IPS DF 4.7 (cell line): ENCODE data around the gene BCO1.

Experiments used
- DNase-seq: peaks from one replicate; pipeline ENCODE4 v3.0.0-alpha.2; 2013; ENCODE audit warnings: low spot score; ENCODE audit errors: extremely low read depth

The BCO1 gene

DNA sequence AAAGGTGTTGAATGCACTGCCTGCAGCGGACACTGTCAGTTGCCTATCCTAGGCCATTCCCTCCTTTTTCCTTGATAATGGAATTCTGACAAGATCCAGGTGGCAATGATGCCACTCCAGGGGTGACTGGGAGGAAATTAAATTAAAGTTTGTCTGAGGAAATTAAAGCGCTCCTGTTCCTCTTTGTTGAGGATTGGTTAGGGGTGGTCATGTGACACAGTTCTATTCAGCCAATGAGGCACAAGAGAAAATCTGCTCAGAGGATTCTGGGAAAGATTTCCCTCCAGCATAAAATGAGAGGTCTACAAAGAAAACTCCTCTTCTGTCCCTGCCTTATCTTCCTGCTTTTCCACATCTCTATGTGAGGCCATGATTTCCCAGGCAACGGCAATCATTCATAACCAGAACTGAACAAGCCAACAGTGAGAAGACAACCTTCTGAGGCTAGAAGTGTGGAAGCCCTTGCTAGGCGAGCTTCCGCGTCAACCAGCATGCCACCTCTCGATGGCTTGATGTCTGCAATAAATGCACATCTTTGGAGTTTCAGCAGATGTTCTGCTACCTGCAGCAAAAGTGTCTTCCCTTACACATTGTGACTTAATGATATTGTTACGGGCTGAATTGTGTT is 5.6 kb upstream of the BCO1 start:
- DNase-seq, result no peak

DNA sequence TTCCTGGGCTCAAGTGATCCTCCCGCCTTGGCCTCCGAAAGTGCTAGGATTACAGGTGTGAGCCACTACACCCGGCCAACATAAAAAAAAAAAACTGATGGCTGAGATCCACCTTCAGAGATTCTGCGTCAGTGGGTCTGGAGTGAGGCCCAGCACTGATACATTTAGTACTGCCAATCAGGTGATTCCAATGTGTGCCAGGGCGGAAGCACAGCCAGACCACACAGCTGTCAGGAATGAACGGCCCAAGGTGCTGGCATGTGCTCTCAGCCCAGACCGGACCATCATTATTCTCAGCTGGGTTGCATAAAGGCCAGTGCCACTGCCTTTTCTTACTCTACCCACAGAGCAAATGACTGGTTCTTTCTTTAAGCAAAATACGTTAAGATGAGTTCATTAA is 1.2 kb upstream of the BCO1 start:
- no peak for DNase-seq

DNA sequence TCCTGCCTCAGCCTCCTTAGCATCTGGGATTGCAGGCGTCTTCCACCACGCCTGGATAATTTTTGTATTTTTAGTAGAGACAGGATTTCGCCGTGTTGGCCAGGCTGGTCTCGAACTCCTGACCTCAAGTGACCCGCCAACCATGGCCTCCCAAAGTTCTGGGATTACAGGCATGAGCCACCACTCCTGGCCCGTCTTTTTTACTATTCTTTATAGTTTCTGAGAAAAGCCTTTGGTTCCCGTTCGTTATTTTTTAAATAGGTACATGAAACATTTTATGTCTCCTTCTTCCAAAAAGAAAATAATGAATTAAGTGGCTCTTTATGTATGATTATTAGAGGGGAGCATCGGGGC is 570 bp upstream of the BCO1 start:
- DNase-seq, result no peak

DNA sequence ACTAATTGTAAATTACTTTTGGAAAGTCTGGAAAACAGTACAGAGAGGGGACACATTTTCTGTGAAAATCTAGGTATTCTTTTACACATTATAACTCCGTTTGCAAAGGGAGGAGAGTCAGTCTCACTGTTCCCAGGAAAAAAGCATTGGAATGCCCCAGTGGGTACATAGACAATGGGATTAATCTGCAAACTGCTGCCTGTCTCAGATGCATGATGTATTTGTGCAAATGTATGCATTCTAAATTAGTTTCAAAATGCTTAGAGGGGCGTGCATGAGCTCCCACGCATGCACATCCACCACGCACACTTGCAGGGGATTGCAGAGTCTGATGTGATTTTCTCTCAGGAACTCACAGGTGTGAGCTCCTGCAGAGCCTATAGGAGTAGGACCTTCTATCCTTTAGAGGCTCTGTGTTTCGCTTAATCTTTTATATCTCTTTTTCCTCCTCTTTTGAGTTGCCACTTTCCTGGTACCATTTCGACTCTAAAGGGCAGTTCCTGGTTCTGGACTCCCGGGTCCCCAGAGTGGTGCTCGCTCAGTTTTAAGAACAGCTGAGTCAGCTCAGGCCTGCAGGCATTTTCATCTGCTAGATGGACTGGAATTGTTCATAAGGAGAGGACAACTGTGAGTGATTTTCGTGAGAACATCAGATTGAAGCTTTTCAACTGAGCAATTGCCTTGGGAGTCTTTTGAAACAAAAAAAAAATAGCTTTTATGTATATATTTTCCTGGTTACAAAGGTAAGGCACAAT is 1.1 kb downstream of the BCO1 start:
- DNase-seq, result no peak

DNA sequence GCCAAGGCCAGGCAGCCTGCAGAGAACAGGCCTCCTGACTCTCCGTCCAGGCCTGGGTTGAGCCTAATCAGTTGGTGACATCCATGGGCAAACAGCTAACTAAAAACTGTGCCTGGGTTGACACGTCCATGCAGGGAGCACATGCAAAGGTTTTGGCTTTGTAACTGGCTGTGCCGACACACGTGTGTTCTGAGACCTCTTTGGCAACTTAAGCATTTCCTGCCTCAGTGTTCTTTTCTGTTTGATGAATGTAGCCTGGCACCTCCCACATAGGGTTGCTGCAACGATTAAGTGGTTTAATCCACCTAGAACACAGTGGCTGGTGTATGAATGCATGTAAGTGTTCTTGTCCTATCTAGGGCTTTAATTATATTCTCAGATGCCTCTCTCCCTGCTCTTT is 3.2 kb downstream of the BCO1 start:
- DNase-seq, result no peak

DNA sequence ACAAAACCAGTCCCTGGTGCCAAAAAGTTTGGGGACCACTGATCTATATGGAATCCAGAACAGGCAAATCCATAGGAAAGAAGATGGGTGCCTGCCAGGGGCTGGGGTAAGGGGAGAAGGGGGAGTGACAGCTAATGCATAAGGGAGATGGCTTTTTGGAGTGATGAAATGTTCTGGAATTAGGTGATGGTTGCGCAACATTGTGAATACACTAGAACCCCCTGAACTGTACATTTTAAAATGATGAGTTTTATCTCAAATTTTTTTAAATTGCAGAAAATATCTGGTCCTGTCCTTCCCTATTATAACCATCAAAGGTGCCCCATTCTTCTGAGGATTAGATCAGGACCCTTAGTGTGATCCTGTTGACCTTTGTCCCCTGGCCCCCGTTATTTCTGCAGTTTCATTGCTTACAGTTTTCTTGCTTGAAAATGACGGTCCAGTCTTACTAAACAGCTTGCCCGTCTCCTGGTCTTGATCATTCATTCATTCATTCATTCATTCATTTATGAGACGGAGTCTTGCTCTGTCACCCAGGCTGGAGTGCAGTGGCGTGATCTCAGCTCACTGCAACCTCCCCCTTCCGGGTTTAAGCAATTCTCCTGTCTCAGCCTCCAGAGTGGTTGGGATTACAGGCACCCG is 4.6 kb downstream of the BCO1 start:
- no peak for DNase-seq

DNA sequence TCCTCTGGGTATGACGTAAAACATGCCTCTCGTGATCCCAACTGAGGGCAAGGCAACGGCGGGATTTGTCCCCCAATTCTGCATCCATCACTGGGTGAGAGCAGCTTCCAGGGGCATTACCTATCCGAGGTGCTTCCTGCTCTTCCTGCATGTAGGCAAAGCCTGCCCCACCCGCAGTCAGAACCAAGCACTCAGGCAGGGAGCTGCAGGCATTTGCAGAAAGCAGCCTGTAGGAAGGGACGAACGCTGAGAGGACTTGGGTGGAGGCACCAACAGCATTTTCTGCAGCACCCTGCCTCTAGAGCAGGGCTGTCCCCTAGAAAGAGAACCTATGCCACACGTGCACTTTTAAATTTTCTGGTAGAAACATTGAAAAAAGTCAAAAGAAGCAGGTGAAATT is 5.5 kb downstream of the BCO1 start:
- no peak for DNase-seq

DNA sequence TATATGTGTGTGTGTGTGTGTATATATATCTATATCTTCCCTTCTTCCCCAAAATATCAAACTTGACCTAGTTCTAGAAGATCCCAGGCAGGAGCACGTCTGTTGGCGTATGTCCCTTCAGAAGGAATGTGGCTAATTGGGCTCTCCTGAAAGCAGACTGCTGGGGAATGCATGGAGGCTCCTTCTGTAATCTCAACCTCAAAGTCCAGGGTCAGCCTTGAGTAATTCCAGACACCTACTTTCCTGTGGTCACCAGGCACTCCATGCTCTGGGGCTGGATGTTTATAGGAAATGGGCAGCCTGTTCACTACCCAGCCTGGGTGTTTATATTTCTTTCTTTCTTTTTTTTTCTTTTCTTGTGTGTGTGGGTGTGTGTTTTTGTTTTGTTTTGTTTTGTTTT is 13.4 kb downstream of the BCO1 start:
- DNase-seq, result no peak

DNA sequence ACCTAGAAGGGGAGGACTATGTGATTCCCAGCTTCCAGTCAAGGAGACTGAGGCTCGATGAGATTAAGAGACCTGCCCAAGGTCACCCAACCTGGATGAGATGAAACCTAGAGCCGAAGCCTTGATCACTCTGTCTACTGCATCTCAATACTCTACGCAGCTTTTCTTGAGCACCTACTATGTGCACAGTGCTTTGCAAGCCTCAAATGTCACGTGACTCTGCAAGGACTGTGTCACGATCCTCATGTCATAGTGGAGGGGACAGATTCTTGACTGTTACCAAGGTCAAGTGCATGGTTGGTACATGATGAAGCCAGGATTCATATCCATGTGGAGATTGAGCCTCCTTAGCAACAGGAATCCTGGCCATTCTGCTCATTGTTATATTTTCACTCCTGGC is 14.7 kb downstream of the BCO1 start:
- DNase-seq, result no peak

DNA sequence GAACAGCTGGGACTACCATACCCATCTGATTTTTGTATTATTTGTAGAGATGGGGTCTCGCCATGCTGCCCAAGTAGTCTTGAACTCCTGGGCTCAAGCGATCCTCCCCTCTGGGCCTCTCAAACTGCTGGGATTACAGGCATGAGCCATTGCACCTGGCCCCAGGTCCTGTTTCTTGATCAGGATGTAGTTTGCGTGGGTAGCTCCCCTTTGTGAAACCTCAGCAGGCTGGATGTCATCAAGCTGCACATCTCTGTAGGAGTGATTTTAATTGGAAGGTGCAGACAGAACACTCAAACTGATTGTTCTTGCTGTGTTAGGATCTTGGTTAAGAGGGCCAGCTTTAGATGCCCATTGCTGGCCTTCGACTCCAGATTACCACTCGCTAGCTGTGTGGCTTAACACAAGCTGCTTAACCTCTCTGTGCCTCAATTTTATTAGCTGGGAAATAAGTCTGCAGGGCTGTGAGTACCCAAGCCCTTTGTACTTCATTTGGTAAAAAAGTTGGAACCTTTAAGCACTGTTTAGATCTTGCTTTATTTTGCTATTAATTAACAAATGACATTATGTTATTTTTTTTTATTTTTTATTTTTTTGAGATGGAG is 16.5 kb downstream of the BCO1 start:
- DNase-seq, result no peak

DNA sequence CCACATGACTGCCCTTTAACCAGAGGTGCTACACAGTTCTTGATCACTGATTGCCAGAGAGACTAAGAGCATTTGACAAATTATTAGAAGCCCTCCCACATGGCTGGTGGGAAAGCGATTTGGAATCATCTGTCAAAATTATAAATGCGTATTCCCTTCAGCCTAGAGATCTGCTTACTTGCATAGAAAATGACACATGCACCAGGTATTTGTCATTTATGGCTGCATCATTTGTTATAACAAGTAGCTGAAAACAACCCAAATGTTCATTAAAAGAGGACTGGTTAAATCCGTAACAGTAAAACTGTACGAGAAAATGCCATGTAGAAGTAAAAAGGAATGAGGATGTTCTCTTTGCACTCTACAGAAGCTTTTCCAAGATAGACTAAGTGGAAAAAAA is 21.4 kb downstream of the BCO1 start:
- no peak for DNase-seq

DNA sequence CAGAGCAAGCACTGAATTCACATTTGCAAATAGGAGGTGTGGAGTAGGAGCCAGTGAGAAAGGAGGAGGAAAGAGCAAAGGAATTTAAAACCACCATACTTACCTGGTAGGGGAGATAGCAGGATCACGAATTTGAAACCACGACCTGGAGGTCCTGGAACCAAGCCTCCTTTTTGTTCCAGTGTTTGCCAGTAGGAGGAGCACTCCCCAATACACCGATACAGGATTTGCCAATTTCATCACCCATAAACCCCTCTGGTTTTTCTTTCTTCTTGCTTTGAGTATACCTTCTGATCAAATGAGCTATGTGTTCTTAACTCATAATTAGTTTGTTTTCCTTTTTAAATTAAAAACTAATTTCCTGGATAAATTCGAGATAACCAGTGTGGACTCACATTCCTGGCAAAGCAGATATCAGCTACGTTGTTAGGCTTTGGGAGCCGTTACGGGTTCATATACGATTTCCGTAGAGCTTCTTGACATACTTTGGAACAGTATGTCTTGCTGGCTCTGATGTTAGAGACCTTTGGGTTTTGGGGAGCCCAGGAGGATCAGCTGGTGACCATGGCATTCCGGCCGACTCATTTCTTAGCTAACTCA is 22.7 kb downstream of the BCO1 start:
- no peak for DNase-seq

DNA sequence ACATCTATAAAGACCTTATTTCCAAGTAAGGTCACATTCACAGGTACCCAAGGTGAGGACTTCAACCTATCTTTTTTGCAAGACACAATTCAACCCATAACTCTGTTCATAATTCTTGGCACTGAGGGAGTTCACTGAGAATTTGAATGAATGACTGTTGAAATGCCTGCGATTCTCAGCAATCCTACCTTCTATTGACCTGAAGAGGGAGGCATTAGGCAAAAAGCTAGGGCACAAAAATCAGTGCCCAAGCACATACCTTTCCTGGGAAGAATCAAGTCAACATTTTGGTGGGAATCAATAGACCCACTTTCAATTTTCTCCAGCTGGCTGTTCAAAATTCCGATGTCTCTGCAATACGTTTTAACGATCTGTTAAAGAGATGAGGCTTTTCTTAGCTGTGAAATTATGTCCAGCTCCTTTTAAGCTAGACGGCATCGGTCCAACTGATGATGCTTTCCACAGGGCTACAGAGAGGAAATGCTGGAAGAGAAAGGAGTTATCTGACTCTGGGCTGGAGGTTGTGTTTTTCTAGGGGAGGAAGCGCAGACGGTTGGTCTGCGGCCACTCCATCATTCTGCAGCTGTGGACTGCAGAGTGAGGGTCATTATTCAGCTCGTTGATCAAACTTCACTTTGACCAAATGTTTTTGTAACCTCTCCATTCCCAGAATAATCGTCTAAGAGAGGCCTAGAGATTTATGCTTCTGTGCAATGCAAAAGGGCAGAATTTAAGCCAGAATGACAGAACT is 25.2 kb downstream of the BCO1 start:
- DNase-seq, result no peak

DNA sequence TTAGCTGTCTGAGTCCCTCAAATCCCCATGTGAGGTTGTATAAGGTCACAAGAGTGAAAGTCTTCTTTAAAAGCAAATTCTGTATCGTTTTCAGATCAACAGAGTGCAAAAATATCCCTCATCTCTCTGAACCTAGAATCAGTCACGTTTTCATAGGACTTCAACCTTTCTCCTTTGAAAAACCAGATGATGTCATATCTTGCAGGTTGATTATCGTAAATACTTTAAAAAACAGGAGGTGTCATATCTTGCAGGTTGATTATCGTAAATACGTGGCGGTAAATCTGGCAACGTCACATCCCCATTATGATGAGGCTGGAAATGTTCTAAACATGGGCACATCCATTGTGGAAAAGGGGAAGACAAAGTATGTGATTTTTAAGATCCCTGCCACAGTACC is 25.9 kb downstream of the BCO1 start:
- DNase-seq, result no peak

DNA sequence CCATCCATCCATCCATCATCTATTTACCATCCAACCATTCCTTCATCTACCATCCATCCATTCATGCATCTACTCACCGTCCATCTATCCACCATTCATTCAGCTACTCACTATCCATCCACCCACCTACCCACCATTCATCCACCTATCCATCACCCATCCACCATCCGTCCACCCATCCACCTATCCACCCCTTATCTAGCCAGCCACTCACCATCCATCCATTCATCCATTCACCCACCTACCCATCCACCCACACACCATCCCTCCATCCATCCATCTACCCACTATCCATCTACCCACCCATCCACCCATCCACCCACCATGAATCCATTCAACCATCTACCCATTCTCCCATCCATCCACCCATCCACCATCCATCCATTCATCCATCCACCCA is 26.6 kb downstream of the BCO1 start:
- no peak for DNase-seq

DNA sequence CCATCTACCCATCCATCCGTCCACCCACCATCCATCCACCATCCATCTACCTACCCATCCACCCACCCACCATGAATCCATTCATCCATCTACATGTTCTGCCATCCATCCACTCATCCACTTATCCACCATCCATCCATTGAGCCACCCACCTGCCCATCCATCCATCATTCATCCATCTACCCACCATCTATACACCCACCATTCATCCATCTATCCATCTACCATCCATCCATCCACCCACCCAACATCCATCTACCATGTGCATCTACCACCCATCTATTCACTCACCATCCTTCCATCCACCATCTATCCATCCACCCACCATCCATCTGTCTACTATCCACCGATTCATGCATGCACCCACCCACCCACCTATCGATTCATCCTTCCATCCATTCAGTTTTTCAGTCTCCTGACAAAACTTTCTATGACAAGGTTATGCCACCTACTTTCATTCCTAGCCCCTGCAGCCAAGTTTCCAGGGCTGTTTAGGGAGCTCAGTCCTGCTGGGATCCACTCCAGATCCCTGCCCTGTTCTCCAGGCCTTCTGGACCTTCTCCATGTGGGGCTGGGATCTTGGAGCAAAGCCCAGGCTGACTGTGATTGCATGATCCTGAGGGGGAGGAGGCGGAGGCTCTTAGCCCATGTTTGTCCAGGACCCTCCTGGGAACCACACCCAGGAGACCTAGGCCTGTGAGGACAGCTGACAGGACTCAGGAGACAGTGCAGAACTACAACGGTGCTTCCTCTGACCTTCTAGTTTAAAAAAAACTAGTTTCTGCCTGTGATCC is 27.4 kb downstream of the BCO1 start:
- DNase-seq, result no peak

DNA sequence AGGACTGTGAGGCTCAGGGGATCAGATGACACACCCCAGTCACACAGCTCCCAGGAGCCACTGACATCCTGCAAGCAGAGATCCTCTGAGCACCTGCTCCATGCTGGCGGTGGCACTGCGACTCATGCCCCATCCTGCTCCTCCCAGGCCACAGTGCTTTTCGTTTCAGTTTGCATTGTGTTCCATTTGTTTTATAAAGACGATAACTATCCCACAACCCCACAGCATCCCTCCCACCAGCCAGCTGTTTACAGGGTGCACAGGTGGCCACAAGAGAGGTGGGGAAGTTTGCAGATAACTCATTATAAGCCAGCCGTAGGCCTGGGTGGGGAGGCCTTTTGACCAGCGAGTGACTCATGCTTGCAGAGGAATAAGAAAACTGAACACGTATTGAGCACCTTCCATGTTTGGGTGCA is 28.2 kb downstream of the BCO1 start:
- DNase-seq, result no peak

DNA sequence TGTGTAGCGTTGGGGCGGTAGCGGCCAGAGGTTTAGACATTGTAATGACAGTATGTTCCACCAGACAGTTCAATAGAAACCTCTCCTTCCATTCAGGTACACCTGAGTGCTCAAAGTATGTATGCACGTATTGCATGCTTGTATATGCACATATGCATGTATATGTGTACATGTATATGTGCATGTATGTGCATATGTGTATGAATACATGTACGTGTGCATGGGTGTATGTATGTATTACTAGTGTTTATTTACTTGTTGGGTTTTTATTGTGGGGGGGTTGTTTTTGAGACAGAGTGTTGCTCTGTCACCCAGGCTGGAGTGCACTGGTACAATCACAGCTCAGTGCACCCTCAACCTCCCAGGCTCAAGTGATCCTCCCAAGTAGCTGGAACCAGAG is 30.0 kb downstream of the BCO1 start:
- no peak for DNase-seq

DNA sequence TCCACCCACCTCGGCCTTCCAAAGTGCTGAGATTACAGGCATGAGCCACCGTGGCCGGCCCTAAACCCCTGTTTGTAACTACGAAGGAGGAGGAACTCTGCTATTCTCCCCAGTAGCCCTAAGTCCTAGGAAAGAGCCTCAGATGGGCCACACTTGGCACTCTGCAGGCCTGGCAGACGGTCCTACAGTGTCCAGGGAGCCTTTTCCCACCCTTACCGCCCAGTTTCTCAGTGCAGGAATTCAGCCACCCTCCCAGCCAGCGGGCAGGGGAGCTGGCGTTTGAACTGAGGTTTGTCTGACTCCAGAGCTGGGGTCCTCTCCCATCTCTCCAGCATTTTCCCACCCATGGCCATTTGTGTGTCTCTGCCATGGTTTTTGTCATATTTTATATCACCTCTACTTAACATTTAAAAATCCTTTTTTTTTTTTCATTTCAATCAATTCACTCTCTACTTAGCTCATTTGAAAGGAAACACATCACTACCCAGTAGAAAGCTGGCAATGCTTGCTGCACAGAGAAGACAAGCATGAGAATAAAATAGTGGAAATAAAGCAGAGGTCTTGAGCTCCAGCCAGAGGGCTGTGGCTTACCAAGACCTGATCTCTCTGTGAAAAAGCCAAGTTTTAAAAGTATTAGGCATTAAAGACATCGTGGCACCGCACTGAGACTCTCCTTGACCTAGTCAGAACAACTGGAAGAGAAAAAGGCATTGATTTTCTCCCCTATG is 34.9 kb downstream of the BCO1 start:
- DNase-seq, result no peak

DNA sequence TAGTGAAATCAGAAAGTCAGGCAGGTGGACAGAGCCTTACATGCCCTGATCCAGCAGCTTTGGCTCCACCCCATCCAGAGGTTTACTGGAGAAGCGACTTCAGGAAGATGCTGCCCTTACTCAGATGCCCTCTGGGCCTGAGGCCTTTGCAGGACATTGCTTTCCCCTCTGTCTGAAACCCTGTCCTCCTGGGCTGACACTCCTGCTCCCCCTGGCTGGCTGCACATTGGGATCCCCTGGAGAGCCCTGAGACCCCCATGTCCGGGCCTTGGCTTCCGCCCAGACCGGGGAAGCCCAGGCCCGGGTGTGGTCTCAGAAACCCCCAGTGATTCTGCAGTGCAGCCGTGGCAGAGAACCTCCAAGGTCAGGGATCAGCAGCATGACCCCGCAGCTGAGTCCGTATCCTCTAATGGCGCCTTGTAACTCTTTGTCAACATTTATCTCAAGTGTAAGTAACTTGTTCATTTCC is 36.6 kb downstream of the BCO1 start:
- DNase-seq, result no peak
